ENCODE measurements around the gene TRMT10B.
"Not testable (repeated sequence)": the region's sequence is repeated elsewhere in the genome, so short reads cannot be mapped to it uniquely, and the experiment has no call there.

The TRMT10B gene

DNA sequence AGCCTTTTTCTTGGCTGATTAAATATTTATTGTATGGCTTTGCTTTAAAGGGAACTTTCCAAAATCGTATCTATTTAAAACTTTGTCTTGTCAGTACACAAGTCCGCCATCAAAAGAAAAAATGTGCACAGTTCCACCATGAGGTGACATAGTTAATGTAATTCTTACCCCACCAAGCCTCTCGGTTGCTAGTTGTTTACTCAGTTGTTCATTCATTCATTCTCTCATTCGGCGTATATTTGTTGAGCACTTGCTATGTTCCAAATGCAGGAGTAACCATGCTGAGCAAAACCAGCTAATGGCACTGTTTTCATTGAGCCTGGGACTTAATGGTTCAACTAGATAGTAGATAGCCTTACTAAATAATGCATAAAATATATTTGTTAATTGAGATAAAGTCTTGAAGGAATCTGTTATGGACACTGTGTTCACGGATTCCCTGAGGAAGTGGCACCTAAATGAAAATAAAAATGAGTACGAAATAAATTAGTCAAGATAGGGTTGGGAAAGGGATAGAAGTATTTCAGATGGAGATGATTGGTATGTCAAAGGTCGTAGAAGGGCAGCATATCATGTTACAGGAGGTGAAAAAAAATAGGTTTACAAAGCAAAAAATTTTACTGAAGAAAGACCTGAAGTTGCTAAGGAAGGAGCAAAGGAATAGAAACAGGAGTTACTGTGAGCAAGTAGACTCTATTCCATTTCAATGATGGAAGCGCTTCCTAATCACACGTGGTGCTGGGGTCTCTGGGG lies 48.5 kb downstream of the TRMT10B start:
- no peak for DNase-seq (ENCODE audit: low spot score)
- TF ChIP-seq CTCF (IDR thresholded peaks at IDR 0.05; ENCODE audit: extremely low read depth, missing control alignments), result no peak

- TF ChIP-seq CTCF (IDR thresholded peaks at IDR 0.05; ENCODE audit: extremely low read depth, missing control alignments), result no peak
- DNase-seq (ENCODE audit: low spot score), result no peak
Measured at GRCh38 chr9:37806271-37806670, 52.7 kb downstream of the TRMT10B start.

DNA sequence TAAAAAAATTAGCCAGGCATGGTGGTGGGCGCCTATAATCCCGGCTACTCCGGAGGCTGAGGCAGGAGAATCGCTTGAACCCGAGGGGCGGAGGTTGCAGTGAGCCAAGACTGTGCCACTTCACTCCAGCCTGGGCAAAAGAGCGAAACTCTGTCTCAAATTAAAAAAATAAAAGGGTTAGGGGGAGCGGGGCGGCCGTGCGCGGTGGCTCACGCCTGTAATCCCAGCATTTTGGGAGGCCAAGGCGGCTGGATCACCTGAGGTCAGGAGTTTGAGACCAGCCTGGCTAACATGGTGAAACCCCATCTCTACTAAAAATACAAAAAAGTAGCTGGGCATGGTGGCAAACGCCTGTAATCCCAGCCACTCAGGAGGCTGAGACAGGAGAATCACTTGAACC lies 56.1 kb downstream of the TRMT10B start:
- not testable (repeated sequence) for DNase-seq (ENCODE audit: low spot score)

DNA sequence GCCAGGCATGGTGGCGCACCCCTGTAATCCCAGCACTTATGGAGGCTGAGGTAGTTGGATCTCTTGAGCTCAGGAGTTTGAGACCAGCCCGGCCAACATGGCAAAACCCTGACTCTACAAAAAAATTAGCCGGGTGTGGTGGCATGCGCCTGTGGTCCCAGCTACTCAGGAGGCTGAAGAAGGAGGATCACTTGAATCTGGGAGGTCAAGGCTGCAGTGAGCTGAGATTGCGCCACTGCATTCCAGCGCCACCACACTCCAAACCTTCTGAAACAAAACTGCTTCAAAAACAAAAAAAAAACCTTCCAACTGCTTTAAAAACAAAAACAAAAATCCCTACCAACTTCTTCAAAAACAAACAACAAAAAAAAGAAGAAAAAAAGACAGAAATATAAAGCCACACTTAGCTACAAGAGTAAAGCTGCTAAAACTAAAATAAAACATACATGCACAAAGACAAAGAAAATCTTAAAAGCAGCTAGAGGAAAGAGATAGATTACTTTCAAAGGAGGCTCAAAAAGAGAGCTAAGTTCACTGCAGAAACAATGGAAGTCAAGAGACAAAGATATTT lies 58.4 kb downstream of the TRMT10B start:
- TF ChIP-seq CTCF (IDR thresholded peaks at IDR 0.05; ENCODE audit: extremely low read depth, missing control alignments), result no peak
- no peak for DNase-seq (ENCODE audit: low spot score)

GRCh38 chr9:37812773-37813379 lies 59.3 kb downstream of the TRMT10B start:
- TF ChIP-seq CTCF (IDR thresholded peaks at IDR 0.05; ENCODE audit: extremely low read depth, missing control alignments), result no peak

DNA sequence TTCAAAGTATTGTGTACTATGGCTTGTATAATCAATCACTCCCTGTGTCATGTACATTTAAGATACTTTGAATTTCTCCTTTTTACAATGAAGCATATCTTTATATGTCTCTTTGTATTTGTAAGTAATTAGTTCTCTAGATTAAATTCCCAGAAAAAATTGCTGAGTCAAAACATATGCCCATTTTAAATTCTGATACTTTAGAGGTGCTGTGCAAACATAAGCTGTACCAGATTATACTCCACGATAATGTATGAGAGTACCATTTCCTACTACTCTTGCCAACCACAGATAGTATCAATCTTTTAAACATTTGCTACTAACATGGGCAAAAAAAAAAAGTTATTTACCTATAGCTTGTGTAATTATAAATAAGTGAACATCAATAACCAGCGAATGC lies 65.2 kb downstream of the TRMT10B start:
- DNase-seq (ENCODE audit: low spot score), result no peak
- TF ChIP-seq CTCF (IDR thresholded peaks at IDR 0.05; ENCODE audit: extremely low read depth, missing control alignments), result no peak

More at GRCh38 chr9:37812773-37813379, 59.3 kb downstream of the TRMT10B start:
- no peak for DNase-seq (ENCODE audit: low spot score)

GRCh38 chr9:37820142-37820541 lies 66.5 kb downstream of the TRMT10B start:
- TF ChIP-seq CTCF (IDR thresholded peaks at IDR 0.05; ENCODE audit: extremely low read depth, missing control alignments), result no peak
- DNase-seq (ENCODE audit: low spot score), result no peak

DNA sequence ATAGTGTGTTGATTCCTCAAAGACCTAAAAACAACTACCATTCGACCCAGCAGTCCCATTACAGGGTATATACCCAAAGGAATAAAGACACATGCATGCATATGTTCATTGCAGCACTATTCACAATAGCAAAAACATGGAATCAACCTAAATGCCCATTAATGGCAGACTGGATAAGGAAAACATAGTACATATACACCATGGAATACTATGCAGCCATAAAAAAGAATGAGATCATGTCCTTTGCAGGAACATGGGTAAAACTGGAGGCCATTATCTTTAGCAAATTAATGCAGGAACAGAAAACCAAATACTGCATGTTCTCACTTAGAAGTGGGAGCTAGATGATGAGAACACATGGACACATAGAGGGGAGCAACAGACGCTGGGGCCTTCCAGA lies 71.6 kb downstream of the TRMT10B start:
- not testable (repeated sequence) for DNase-seq (ENCODE audit: low spot score)
